DND-41 (cell line): Measurements from ENCODE around the gene RNASEL.

ENCODE experiments used
- ATAC-seq: fragments of 200-7000 bp; cut with Tn5 transposase; 3 replicates; pipeline ENCODE4 v1.9.1; 2021; ENCODE audit warnings: low read depth; ENCODE audit not compliant: insufficient read depth
- DNase-seq: peaks from one replicate; pipeline ENCODE4 v3.0.0-alpha.2; 2020
- H2AFZ ChIP-seq: 2 replicates; pipeline ENCODE4 v1.6.0; 2012; ENCODE audit warnings: low read depth, low read length
- H3K27ac ChIP-seq: 2 replicates; pipeline ENCODE4 v1.5.1; 2012; ENCODE audit warnings: low read length, inconsistent platforms
- H3K27me3 ChIP-seq: fragments of 200-600 bp; sonication (generic); 2 replicates; pipeline ENCODE4 v1.6.0; 2012; ENCODE audit warnings: low read length, mild to moderate bottlenecking, inconsistent platforms; ENCODE audit not compliant: insufficient read depth, poor library complexity
- H3K36me3 ChIP-seq: 2 replicates; pipeline ENCODE4 v1.5.1; 2012; ENCODE audit warnings: low read length, inconsistent platforms; ENCODE audit not compliant: insufficient read depth
- H3K4me1 ChIP-seq: 2 replicates; pipeline ENCODE4 v1.5.1; 2012; ENCODE audit warnings: mild to moderate bottlenecking, low read length; ENCODE audit not compliant: insufficient read depth
- H3K4me2 ChIP-seq: 2 replicates; pipeline ENCODE4 v1.6.0; 2012; ENCODE audit warnings: mild to moderate bottlenecking, moderate library complexity, low read length, inconsistent platforms; ENCODE audit not compliant: insufficient read depth
- H3K4me3 ChIP-seq, 2 experiments: fragments of 200-600 bp in 1 of 2; shearing (Covaris generic) in 1 of 2; 2 replicates each; pipeline ENCODE4 v1.5.1; 2012 to 2016; ENCODE audit warnings: inconsistent platforms in 2 of 2, low read length in 2 of 2, mild to moderate bottlenecking in 2 of 2, low read depth in 1 of 2, moderate library complexity in 1 of 2
- H3K79me2 ChIP-seq: 2 replicates; pipeline ENCODE4 v1.6.0; 2012; ENCODE audit warnings: low read length, inconsistent platforms; ENCODE audit not compliant: insufficient read depth
- H3K9ac ChIP-seq: 2 replicates; pipeline ENCODE4 v1.6.0; 2012; ENCODE audit warnings: low read depth, mild to moderate bottlenecking, inconsistent platforms, low read length, moderate library complexity
- H3K9me3 ChIP-seq: 2 replicates; pipeline ENCODE4 v1.5.1; 2012; ENCODE audit warnings: low read length, moderate library complexity, mild to moderate bottlenecking, inconsistent platforms; ENCODE audit not compliant: insufficient read depth, severe bottlenecking
- H4K20me1 ChIP-seq: 2 replicates; pipeline ENCODE4 v1.6.0; 2012; ENCODE audit warnings: low read length; ENCODE audit not compliant: insufficient read depth
- CTCF ChIP-seq: IDR thresholded peaks from 2 replicates; pipeline ENCODE4 v1.5.1; 2012; ENCODE audit warnings: borderline replicate concordance, low read length, moderate library complexity, mild to moderate bottlenecking; ENCODE audit not compliant: poor library complexity, severe bottlenecking; ENCODE audit errors: extremely low read depth
- EZH2 ChIP-seq: IDR thresholded peaks from 3 replicates; pipeline ENCODE4 v1.6.1; 2012; ENCODE audit warnings: borderline replicate concordance, low read depth, mild to moderate bottlenecking, moderate library complexity, low read length, inconsistent platforms; ENCODE audit not compliant: severe bottlenecking

The RNASEL gene

GRCh38 chr1:182527680-182528079, 61.4 kb downstream of the RNASEL start:
- Histone ChIP-seq H3K27me3 (no peaks in the 10 kb centered on the region), H3K4me2 (no peak overlapping the region)

GRCh38 chr1:182525342-182525741, 63.7 kb downstream of the RNASEL start:
- TF ChIP-seq CTCF (no peak), EZH2 (no peak)
- no peak overlapping the region for H3K9ac ChIP-seq

More at GRCh38 chr1:182527680-182528079, 61.4 kb downstream of the RNASEL start:
- H3K4me3 ChIP-seq, result no peak overlapping the region
- ATAC-seq, result no peak
- H3K27ac ChIP-seq, result no peak overlapping the region
- peaks cover 6% of the 10 kb centered on the region for H3K9me3 ChIP-seq
- H3K36me3 ChIP-seq, result no peaks in the 10 kb centered on the region
- DNase-seq, result no peak
- no peaks in the 10 kb centered on the region for H3K79me2 ChIP-seq
- no peaks in the 10 kb centered on the region for H3K4me1 ChIP-seq
- TF ChIP-seq CTCF (no peak), EZH2 (no peak)
- H4K20me1 ChIP-seq, result no peaks in the 10 kb centered on the region
- H3K9ac ChIP-seq, result no peak overlapping the region
- no peak overlapping the region for H2AFZ ChIP-seq

More at GRCh38 chr1:182525342-182525741, 63.7 kb downstream of the RNASEL start:
- Histone ChIP-seq H2AFZ (no peak overlapping the region), H3K4me2 (no peak overlapping the region), H3K4me3 (no peak overlapping the region), H3K27me3 (no peaks in the 10 kb centered on the region), H3K27ac (no peak overlapping the region), H3K79me2 (no peaks in the 10 kb centered on the region), H3K4me1 (no peaks in the 10 kb centered on the region), H4K20me1 (no peaks in the 10 kb centered on the region), H3K36me3 (no peaks in the 10 kb centered on the region), H3K9me3 (peaks cover 6% of the 10 kb centered on the region)
- DNase-seq (no peak), ATAC-seq (no peak)
